ENCODE data around the gene CDCA7.
"Not testable (repeated sequence)": the region's sequence is repeated elsewhere in the genome, so short reads cannot be mapped to it uniquely, and the experiment has no call there.

Gene CDCA7

DNA sequence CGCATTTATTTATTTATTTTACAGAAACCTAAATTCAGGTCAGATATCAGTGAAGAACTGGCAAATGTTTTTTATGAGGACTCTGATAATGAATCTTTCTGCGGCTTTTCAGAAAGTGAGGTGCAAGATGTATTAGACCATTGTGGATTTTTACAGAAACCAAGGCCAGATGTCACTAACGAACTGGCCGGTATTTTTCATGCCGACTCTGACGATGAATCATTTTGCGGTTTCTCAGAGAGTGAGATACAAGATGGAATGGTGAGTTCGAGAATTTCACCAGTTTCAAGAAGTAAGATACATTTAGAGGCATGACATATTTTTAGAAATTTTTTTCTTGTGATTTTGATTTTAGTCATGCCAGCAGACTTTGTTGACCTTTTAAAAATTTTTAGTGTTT is 4.6 kb downstream of the CDCA7 start:
- peak; percentile 18 for DNase-seq

DNA sequence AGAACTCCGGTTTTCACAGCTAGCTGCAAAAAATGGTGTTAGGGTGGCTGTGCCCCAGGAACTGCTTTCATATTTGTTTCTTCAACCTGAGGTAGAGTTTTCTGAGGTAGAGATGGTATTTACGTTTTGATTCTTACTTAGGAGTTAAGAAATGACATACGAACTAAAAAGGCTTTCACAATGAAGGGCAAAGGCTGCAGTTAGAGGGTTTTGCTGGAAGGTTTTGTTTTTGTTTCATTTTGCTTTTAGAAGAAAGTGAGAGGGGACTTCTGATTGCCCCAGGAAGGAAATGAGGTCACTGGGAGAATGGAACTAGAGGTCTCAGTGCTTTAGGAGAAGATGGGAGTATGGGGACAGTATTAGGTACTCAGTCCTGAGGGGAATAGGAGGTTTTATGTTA is 15.5 kb downstream of the CDCA7 start:
- no peak for DNase-seq

DNA sequence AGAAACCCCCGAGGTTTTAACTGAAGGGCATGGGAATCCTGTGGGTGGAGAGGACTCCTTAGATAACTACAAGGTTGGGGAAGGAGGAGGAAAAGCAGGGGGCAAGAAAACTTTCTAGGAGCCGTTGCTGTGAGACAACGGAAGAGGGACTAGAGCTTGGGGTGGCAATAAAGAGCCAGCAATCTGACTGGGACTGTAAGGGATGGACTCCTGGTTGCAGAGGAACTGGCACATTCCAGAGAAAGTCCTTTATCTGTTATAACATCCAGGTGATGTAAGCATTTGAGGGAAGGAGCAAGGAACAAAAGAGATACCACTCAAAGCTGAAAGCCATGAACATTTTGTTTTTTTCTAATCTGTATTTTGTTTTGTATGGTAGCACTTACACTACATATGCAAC is 16.4 kb downstream of the CDCA7 start:
- DNase-seq = no peak

DNA sequence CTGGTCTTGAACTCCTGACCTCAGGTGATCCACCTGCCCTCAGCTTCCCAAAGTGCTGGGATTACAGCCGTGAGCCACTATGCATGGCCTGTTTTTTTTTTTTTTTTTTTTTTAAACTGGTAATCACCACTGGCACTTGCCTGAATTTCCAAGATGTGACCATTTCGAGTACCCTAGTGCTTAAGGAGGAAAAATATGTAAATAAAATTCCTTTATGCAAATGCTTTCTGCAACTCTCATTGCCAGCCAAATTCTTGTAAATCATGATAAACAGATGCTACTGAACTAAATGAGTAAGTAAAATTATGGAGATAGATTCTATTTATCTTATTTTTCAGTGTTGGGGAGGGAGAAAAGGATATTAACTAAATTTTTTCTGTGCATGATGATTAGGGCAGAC is 18.6 kb downstream of the CDCA7 start:
- no peak for DNase-seq

DNA sequence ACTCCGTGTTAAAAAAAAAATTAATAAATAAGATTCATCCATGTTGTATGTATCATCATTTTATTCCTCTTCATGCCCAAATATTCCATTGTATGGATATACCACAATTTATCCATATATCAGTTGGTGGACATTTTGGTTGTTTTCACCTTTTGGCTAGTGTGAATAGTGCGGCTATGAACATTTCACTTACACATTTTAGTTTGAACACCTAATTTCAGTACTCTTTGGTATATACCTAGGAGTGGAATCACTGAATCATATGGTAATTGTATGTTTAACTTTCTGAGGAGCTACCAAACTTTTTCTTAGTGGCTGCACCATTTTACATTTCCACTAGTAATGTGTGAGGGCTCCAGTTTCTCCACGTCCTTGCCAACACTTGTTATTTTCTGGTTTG is 20.0 kb downstream of the CDCA7 start:
- no peak for DNase-seq

DNA sequence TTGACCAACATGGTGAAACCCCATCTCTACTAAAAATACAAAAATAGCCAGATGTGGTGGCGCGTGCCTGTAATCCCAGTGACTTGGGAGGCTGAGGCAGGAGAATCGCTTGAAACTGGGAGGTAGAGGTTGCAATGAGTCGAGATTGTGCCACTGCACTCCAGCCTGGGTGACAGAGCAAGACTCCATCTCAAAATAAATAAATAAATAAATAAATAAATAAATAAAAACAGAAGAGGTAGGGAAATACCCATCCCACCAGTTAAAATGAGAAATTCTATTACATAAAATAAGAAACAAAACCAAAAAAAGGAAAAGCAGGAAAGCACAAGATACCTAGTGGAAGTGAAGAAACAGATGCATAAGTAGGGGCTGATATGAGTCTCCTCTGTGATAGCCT is 30.9 kb downstream of the CDCA7 start:
- not testable (repeated sequence) for DNase-seq

DNA sequence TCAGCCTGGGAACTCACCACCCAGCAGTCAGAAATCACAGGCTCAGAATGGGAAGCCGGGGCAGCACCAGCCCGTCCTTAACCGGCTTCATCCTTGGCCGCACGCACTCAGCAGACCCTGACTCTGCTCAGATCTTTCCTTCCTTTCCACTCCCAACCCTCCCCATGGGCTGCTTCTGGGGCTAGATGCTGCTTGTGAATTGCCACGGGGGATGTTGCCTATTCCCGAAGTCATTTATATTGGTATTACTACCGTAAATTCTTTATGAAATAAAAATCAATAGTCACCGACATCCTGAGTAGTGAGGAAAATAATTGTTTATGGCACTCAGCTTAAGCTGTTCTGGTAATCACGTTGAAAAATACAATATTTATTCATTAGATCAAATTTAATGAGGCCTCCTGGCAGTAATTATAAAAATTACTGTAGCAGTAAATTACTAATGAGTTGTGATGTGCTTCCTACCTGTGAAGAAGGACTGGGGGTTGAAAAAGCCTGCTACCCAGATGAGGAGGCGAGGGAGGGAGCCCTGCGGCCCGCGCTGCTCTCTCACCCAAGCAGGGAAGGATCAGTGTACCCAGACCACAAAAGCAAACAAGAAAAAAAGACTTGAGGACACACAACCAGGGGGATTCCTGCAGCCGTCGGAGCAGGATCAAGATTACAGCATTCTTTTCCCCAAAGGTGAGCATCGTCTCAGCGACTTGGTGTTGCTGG is 31.5 kb downstream of the CDCA7 start:
- DNase-seq = no peak

DNA sequence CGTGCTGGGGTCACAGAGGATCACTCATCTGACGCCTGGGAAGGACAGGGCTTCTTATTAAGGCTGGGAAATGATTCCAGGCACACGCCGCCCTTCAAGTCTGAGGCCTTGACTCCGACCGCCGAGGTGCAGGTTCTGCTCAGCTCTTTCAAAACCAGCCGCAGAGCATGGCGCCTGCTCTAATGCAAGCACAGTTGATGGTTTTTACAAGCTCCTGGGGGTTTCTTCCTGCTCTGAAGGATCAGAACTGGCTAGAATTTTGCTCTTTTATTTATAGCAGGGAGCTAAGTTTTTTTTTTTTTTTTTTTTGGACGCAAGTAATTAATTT is 32.0 kb downstream of the CDCA7 start:
- DNase-seq = no peak

DNA sequence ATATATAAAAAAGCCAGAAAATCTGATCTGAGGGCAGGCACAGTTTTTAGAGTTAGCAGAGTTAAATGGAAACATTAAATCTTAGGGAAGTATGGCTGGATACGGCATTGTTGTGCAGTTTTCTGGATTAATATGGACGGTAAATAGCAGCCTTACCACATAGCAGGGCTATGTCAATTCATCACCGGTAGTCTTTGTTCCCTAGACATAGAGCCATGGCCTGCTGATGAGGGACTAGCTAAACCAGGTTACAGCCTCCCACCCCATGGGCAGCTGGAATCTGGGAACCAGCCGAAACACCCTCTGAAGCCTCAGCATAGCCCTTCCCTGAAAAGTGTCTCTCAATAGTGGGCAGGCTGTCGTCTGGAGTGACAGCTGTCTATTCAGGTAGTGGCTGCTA is 32.4 kb downstream of the CDCA7 start:
- no peak for DNase-seq

DNA sequence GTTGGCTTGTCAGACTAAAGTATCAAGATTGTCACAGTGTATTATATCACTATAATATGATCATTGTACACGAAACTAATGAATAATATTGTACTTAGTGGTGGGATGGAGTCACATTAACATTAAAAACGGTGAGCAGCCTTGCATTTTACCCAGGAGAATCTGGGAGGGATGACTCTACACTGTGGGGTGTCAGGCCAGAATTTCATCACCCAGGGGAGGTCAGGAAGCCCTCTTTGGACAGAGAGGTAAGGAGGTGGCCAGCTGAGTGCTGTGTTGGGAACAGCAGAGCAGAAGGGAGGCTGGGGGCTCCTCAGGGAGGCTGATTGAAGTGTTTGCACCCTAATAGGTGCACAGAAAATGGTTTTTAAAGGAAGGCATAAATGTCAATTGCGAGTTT is 33.0 kb downstream of the CDCA7 start:
- no peak for DNase-seq

DNA sequence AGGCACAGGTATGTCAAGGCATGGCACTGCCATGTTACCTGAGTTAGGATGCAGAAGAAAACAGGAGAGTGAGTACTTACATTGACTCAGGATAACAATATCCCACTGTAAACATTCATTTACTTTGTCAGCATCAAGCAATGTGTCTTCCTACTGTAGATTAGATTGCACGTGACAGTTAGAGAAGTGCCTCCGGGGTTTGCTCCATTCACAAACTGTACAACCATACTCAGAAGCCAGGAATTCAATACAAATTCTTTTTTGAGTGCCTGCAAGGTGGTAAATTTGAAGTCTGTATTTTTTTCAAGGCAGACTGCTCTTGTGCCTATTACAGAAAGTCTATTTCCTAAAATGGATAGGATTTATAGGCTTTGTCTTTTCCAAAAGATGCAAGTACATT is 34.1 kb downstream of the CDCA7 start:
- no peak for DNase-seq

DNA sequence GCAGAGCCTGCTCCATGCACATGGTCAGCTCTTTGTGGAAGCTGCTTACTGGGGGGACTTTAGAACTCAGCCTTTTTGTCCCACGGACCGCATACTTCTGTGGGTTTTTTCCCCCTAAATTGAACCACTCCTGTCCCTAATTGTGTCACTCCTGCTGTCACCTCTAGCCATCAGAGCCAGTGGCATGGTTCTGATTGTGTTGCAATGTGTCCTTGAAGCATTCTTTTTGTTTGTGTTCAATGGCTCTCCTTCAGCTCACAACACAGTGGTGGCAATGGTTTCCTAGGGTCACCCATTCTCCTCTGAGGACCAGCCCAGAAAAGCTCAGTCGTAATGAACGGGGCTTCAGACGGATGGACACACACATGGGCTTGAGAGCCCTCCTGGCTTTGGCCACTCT is 35.4 kb downstream of the CDCA7 start:
- no peak for DNase-seq

DNA sequence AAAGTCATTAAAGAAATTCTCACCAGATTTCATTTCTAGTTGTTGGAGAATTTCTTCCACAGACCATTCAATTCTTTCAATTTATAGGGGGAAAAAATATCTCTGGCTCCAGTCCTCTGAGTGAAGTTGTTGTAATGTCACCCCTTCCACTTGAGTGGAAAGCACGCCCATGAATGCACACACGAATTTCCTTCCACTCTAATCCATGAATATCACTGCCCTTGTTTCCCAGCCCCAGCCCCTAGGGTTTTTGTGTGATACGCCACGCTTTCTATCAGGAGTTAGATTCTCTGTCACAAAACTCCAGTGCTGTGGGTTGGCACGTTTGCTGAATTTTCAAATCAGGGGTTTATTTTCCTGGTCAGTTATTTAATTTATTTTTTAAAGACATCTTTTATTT is 38.1 kb downstream of the CDCA7 start:
- DNase-seq = no peak

DNA sequence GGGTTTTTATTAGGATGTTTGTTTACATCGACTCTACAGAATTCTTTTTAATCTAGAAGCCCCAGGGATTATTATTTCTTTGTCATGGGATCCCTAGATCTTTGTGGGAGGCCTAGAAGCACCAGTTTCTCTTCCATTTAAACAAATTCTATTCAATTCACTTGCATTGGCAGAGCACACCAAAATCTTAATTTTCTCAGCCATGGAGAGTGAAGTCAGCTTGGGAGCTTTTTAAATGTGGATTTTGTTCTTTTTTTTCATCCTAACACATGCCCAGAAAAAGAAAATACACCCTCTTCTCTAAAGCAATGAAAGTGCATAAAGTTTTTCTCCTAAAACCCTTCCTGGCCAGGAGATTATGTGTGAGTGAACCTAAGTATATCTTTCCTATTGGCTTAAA is 38.5 kb downstream of the CDCA7 start:
- DNase-seq = no peak

DNA sequence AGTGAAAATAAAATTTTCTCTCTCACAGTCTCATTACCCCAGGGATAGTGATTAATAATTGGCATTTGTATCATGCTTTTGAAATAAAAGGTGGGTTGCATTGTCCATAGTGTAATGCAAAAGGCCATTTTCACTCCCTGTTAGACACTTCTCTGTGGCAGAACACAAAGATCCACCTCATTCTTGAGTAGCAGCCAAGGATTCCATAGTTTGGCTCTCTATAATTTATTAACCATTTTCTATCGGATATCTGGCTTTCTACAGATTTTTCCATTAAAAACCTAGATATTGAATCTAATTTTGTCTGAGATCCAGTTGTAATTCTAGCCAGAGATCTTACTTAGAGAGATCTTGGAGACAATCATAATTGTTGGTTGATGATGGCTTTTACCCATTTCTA is 39.0 kb downstream of the CDCA7 start:
- DNase-seq = no peak

DNA sequence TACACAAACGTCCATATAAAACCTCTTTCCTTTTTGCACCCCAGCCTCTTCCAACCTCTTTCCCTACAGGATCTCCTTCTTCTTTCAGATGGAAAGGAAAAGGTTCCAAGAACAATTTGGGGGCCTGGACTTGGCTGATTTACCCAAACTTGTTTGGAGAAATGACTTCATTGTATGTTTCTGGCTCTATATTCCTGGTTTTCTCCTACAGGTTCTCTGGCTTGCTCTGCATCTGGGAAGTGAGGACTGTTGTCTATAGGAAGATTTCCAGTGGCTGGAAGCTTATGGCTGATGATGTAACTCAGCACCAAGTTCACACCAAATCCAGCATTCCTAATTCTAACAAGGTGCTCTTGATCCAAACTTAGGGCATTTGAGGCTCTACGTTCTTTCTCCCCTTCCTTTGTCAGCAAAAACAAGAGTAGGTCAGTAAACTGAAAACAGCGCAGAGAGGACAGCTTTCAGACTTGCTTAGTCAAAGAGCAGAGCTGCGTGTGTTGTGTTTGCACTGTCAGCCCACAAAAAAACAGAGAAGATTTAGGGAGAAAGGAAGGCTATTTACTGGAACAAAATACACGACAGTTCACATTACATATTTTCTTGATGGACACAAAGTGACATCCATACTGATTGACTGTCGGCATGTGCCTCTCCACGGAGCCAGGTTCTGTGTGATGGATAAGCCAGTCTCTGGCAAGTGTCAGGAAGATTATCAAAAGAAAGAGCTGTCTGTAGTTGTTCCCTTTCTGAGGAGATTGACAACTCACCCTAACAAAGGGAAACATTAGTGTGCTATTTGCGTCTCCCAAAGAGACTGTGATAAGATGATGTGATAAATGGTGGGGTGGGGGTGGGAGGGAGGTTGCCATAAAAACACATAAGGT is 39.7 kb downstream of the CDCA7 start:
- no peak for DNase-seq

DNA sequence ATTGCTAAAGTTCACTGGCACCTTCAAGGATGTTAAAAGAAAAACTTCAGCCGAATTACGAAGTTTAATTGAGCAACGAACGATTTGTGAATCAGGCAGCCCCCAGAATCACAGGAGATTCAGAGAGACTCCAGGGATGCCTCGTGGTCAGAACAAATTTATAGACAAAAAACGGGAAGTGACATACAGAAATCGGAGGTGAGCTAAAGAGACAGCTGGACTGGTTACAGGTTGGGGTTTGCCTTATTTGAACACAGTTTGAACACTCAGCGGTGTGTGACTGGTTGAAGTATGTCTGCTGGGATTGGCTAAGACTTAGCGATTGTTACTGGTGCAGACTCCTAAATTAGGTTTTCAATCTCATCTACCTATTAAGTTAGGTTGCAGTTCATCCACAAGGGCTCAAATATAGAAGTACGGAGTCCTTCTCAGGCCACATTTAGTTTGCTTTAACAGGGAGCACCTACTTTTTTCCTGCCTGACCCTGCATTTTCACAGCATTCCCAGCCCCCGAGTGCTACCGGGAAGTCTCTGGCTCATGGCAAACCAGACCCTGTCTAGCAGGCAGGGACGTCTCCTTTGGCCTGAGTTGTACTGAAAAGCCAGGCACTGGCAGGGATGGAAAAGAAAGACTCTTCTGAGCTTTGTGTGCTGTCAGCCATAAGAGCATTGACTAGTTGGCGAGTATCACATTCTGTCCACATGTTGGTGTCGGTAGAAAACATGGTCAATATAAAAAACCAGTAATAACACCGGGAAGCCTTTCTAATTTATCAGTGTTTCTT is 41.1 kb downstream of the CDCA7 start:
- DNase-seq = no peak

DNA sequence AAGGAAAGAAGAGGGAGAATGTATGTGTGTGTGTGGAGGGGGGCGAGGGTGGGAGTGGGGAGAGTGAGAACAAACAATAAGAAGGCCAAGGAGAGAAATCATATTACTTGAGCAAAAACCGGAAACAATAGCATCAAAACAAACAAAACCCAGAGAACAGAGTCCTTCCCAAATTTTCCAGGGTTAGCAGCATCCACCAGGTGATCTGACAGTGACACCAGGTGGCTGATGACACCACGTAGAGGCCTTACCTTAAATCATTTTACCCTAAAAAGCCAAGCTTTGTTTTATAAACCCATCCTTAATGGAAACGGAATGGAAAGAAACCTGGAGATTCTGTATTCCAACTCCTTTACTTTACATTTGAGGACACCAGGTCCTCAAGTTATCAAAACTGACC is 42.9 kb downstream of the CDCA7 start:
- no peak for DNase-seq

DNA sequence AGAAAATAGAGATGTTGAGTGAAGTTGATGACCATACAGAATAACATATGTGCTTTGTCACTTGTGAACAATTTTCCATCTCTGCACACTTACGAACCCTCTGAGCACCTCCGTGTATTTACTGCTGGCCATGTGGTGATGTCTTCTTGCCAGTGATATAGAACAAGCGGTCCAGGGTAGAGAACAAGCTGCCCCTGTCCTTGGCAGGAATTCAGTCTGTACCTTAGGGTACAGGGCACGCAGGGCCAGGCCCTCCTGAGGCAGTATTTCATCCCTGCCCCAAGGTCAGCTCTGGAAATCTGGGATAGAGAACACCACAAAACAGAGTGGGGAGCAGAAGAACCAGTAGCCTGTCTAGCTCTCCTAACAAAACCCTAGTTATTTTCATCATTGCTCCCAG is 44.6 kb downstream of the CDCA7 start:
- no peak for DNase-seq

DNA sequence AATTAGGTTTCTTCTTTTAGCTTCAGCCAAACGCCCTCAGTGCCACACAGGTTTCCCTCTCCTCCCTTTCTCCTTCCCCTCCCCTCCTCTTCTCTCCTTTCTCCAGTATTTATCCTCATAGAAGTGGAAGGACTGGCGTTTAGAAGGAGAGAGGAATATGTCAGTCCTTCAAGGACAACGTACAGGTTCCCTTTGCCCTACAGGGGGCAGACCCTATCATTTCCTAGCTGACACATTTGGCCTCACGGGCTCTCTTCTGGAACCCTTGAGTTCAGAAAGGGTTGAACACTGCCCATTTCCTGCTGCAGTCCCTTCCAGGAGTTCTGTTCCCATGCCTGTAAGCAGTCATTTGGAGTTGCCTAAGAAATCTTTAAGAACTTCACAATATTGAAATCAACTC is 46.1 kb downstream of the CDCA7 start:
- DNase-seq = no peak

DNA sequence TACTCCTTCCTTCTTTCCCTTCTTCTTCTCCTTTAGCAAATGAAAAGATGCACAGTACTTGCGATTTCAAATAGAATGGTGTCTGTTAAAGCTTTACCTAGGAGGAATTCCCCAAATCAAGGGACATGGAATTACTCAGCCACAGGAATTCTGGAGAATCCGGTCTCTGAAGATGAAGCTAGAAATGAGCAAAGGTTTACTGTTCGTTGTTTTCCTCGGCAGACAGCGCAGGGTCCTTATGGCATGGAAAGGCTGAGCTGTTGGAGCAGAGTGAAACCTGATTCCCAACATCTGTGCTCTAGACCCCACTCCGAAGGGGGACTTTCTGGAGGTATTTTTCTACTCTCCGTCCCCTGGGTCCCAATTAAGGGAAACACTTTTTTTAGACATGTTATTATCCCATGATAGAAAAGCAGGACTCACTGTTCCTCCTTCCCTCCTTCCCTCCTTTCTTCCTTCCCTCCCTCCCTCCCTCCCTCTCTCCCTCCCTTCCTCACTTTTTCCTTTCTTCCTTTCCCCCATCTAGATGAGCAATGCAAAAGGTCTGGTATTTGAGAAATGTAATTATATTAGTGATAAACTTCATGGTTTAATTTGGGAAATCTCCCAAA is 47.1 kb downstream of the CDCA7 start:
- DNase-seq = no peak

DNA sequence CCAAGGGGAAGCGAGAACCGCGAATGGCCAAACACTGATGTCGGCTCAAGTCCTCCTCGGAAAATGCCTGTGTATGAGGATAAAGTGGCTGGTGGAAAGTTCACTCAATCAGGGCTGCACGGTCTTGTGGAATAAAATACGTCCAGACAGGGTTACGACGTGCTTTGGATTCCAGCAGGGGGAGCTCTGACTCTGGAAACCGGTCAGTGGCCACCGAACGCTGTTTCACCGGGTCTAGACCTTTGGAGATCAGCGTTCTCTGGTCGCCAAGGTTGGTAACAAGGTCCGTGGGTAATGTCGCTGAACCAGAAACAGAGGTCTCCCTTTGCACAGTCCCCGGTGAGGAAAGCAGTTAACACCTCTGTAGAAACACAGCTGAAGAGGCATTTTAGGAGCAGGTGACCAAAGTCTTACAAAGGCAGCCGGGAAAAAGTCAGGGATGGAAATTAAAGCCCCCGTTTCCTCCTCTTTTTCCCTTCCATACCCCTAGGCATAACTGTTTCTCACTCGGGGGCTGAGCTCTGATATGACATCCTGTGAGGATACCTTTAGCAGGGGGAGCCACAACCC is 47.8 kb downstream of the CDCA7 start:
- DNase-seq = peak; percentile 77
